Ascending aorta (tissue), 2 donors: Measurements from ENCODE around the gene SLC8B1. TPM values are rescaled to one million over a fixed set of nuclear protein-coding genes. Genes with fewer than 3 reads are reported as not detected.

Experiments
- DNase-seq, 2 donors: peaks; one replicate each; pipeline ENCODE4 v3.0.0-alpha.2; 2019; ENCODE audit warnings: low spot score in 2 of 2
- H3K27ac ChIP-seq, 2 donors: fragments of 200-600 bp; sonication (generic); one replicate each; pipeline ENCODE4 v1.5.1; 2016 to 2017; ENCODE audit warnings: mild to moderate bottlenecking in 1 of 2
- H3K27me3 ChIP-seq: fragments of 200-600 bp; sonication (generic); one replicate; pipeline ENCODE4 v1.5.1; 2017
- H3K36me3 ChIP-seq, 2 donors: fragments of 200-600 bp; sonication (generic); one replicate each; pipeline ENCODE4 v1.5.1; 2016
- H3K4me1 ChIP-seq, 2 donors: fragments of 200-600 bp; sonication (generic); one replicate each; pipeline ENCODE4 v1.5.1; 2016 to 2017; ENCODE audit warnings: mild to moderate bottlenecking in 1 of 2
- H3K4me3 ChIP-seq, 2 donors: fragments of 200-600 bp; sonication (generic); one replicate each; pipeline ENCODE4 v1.5.1; 2016 to 2017; ENCODE audit warnings: mild to moderate bottlenecking in 1 of 2
- H3K9me3 ChIP-seq, 2 donors: fragments of 200-600 bp; sonication (generic); one replicate each; pipeline ENCODE4 v1.5.1; 2016
- intact Hi-C: fragments of 100-400 bp; cut with DNase I; formaldehyde crosslinking; loops from one replicate; pipeline ENCODE4 v1.15.1; 2023
- total RNA-seq: library from RNA; depleted of rRNA; stranded (reverse); fragments of >200 nt; gene quantifications from one replicate; pipeline ENCODE4 v1.1.0, GENCODE V29; 2016
- TF ChIP-seq, protein P1 (sequence below), 3 experiments: fragments of 200-600 bp in 2 of 3; fragments of 450-650 bp in 1 of 3; sonication (generic) in 2 of 3; IDR thresholded peaks; one replicate each; pipeline ENCODE4 v1.5.1; 2016 to 2019; ENCODE audit warnings: antibody characterized with exemption in 3 of 3, mild to moderate bottlenecking in 1 of 3, moderate library complexity in 1 of 3

SLC8B1 gene
- total RNA-seq, 1 donor from 2014 or later, result 114 TPM

DNA sequence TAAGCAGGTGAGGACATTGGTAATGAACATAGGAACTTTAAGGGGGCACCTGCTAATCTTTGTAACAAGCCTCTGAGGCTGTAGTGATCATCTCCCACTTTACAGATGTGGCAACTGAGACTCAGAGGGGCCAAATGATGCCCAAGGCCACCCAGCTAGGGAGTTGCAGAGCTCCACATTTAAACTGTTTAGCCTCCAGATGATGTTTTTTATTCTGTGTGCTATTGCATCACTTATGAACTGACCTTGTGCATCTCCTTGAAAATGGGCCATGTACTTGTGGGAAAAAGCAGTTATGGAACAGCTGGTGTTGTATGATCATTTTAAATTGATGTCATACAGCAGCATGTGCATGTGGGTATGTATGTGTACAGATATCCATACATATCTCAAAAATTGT, 72.2 kb downstream of the SLC8B1 start:
- no peak overlapping the region for H3K27ac ChIP-seq
- intact Hi-C loops, result no loop called here
- no peaks in the 10 kb centered on the region for H3K27me3 ChIP-seq
- DNase-seq, result no peak
- H3K4me3 ChIP-seq, result no peak overlapping the region
- peaks cover 10 to 24% of the 10 kb centered on the region in 2 donors for H3K4me1 ChIP-seq
- H3K36me3 ChIP-seq, result peaks cover 23 to 33% of the 10 kb centered on the region in 2 donors
- no peaks in the 10 kb centered on the region for H3K9me3 ChIP-seq
- TF ChIP-seq, protein P1, sequence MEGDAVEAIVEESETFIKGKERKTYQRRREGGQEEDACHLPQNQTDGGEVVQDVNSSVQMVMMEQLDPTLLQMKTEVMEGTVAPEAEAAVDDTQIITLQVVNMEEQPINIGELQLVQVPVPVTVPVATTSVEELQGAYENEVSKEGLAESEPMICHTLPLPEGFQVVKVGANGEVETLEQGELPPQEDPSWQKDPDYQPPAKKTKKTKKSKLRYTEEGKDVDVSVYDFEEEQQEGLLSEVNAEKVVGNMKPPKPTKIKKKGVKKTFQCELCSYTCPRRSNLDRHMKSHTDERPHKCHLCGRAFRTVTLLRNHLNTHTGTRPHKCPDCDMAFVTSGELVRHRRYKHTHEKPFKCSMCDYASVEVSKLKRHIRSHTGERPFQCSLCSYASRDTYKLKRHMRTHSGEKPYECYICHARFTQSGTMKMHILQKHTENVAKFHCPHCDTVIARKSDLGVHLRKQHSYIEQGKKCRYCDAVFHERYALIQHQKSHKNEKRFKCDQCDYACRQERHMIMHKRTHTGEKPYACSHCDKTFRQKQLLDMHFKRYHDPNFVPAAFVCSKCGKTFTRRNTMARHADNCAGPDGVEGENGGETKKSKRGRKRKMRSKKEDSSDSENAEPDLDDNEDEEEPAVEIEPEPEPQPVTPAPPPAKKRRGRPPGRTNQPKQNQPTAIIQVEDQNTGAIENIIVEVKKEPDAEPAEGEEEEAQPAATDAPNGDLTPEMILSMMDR (IDR thresholded peaks at IDR 0.05), result no peak

DNA sequence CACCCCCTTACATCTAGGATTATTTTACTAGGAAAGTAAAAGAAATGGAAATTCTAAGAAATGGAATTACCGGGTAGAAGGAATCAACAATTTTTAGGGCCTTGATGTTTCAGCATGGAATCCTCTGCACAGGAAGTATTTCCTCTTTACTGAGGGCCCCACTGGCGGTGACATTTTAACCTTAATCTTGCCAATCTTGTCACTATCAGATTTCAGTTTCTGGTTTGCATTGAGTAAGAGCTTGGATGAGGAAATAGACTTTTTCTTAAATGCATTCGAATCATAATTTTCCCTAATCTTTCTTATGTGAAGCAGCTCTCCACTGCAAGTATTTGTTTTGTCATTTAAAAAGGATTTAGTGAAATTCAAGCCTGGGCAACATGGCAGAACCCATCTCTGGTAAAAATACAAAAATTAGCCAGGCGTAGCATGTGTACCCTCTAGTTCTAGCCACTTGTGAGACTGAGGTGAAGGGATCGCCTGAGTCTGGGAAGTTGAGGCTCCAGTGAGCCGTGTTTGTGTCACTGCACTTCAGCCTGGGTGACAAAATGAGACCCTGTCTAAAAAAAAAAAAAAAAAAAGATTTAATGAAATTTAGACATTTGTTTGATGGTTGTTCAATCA, 73.0 kb downstream of the SLC8B1 start:
- DNase-seq, result no peak
- peaks cover 10 to 24% of the 10 kb centered on the region in 2 donors for H3K4me1 ChIP-seq
- H3K27me3 ChIP-seq, result no peaks in the 10 kb centered on the region
- H3K36me3 ChIP-seq, result peaks cover 18 to 26% of the 10 kb centered on the region in 2 donors
- intact Hi-C loops, result no loop called here
- H3K4me3 ChIP-seq, result no peak overlapping the region
- H3K9me3 ChIP-seq, result no peaks in the 10 kb centered on the region
- TF ChIP-seq, protein P1 (IDR thresholded peaks at IDR 0.05), result no peak
- no peak overlapping the region for H3K27ac ChIP-seq

DNA sequence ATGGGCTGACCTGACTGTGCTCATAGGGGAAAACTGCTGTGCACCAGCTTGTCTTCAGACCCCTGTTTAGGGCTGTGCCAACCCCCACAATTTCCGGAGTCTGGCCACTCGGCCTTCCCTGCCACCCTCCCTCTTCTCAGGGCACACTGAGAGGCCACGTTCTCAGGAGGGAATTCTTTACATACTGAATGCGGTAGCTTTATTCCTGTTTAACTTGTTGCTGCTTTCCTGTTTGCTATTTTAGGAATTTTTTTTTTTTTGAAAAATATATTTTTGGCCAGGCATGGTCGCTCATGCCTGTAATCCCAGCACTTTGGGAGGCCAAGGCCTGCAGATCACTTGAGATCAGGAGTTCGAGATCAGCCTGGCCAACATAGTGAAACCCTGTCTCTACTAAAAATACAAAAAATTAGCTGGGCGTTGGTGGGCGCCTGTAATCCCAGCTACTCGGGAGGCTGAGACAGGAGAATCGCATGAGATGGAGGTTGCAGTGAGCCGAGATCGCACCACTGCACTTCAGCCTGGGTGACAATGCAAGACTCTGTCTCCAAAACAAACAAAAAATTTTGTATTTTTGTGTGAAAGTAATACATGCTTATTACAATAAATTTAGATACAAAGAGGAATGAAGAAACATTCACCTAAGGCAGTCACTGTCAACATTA, 74.1 kb downstream of the SLC8B1 start:
- TF ChIP-seq, protein P1 (IDR thresholded peaks at IDR 0.05), result no peak
- DNase-seq, result no peak
- no peaks in the 10 kb centered on the region for H3K9me3 ChIP-seq
- no peaks in the 10 kb centered on the region for H3K27me3 ChIP-seq
- H3K4me1 ChIP-seq, result peaks cover 10 to 24% of the 10 kb centered on the region in 2 donors
- intact Hi-C loops, result no loop called here
- H3K36me3 ChIP-seq, result peaks cover 6 to 14% of the 10 kb centered on the region in 2 donors
- H3K4me3 ChIP-seq, result no peak overlapping the region
- H3K27ac ChIP-seq, result peak overlapping the region; percentile 66 to 77

DNA sequence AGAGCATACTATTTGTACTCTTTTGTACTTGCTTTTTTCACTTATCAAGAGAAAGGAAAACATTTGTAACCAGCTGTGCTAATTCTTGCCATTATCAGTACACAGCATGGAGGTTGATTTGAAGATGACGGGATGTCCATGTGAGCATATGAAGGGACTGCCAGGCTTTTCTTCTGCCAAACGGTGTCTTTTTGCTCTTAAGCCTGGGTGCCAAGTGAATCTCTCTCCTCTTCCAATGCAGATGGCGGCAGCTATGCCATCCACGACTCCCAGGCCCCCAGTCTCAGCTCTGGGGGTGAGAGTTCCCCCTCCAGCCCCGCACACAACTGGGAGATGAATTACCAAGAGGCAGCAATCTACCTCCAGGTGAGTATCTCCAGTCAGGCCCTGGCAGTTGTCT, 74.8 kb downstream of the SLC8B1 start:
- TF ChIP-seq, protein P1 (IDR thresholded peaks at IDR 0.05), result no peak
- Histone ChIP-seq H3K4me3 (no peak overlapping the region), H3K36me3 (peaks cover 4 to 10% of the 10 kb centered on the region in 2 donors), H3K27me3 (no peaks in the 10 kb centered on the region), H3K4me1 (peaks cover 10 to 24% of the 10 kb centered on the region in 2 donors), H3K27ac (peak overlapping the region; percentile 66 to 77), H3K9me3 (no peaks in the 10 kb centered on the region)
- no peak for DNase-seq
- intact Hi-C loops, result no loop called here

DNA sequence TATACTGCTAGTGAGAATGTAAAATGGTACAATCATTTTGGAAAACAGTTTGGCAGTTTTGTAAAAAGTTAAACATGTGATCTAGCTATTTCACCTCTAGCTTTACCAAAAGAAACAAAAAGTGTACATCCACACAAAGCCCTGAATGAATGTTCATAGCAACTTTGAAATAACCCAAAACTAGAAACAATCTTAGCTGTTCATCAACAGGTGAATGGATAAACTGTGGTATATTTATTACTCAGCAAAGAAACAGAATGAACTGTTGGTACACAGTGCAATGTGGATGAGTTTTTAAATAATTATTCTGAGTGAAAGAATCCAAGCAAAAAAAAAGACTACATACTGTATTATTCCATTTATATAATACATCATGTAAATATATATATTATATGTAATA, 77.3 kb downstream of the SLC8B1 start:
- DNase-seq, result no peak
- intact Hi-C loops, result no loop called here
- H3K36me3 ChIP-seq, result peaks cover 2 to 11% of the 10 kb centered on the region in 2 donors
- no peaks in the 10 kb centered on the region for H3K27me3 ChIP-seq
- H3K4me3 ChIP-seq, result no peak overlapping the region
- H3K4me1 ChIP-seq, result peaks cover 10 to 24% of the 10 kb centered on the region in 2 donors
- TF ChIP-seq, protein P1 (IDR thresholded peaks at IDR 0.05), result no peak
- H3K27ac ChIP-seq, result no peak overlapping the region
- peaks cover 0 to 4% of the 10 kb centered on the region in 2 donors for H3K9me3 ChIP-seq
